DND-41 (cell line): Measurements from ENCODE around the gene ARHGEF4.

ENCODE experiments used
- ATAC-seq: fragments of 200-7000 bp; cut with Tn5 transposase; 3 replicates; pipeline ENCODE4 v1.9.1; 2021; ENCODE audit warnings: low read depth; ENCODE audit not compliant: insufficient read depth
- DNase-seq: peaks from one replicate; pipeline ENCODE4 v3.0.0-alpha.2; 2020
- H2AFZ ChIP-seq: 2 replicates; pipeline ENCODE4 v1.6.0; 2012; ENCODE audit warnings: low read depth, low read length
- H3K27ac ChIP-seq: 2 replicates; pipeline ENCODE4 v1.5.1; 2012; ENCODE audit warnings: low read length, inconsistent platforms
- H3K27me3 ChIP-seq: fragments of 200-600 bp; sonication (generic); 2 replicates; pipeline ENCODE4 v1.6.0; 2012; ENCODE audit warnings: low read length, mild to moderate bottlenecking, inconsistent platforms; ENCODE audit not compliant: insufficient read depth, poor library complexity
- H3K36me3 ChIP-seq: 2 replicates; pipeline ENCODE4 v1.5.1; 2012; ENCODE audit warnings: low read length, inconsistent platforms; ENCODE audit not compliant: insufficient read depth
- H3K4me1 ChIP-seq: 2 replicates; pipeline ENCODE4 v1.5.1; 2012; ENCODE audit warnings: mild to moderate bottlenecking, low read length; ENCODE audit not compliant: insufficient read depth
- H3K4me2 ChIP-seq: 2 replicates; pipeline ENCODE4 v1.6.0; 2012; ENCODE audit warnings: mild to moderate bottlenecking, moderate library complexity, low read length, inconsistent platforms; ENCODE audit not compliant: insufficient read depth
- H3K4me3 ChIP-seq, 2 experiments: fragments of 200-600 bp in 1 of 2; shearing (Covaris generic) in 1 of 2; 2 replicates each; pipeline ENCODE4 v1.5.1; 2012 to 2016; ENCODE audit warnings: inconsistent platforms in 2 of 2, low read length in 2 of 2, mild to moderate bottlenecking in 2 of 2, low read depth in 1 of 2, moderate library complexity in 1 of 2
- H3K79me2 ChIP-seq: 2 replicates; pipeline ENCODE4 v1.6.0; 2012; ENCODE audit warnings: low read length, inconsistent platforms; ENCODE audit not compliant: insufficient read depth
- H3K9ac ChIP-seq: 2 replicates; pipeline ENCODE4 v1.6.0; 2012; ENCODE audit warnings: low read depth, mild to moderate bottlenecking, inconsistent platforms, low read length, moderate library complexity
- H3K9me3 ChIP-seq: 2 replicates; pipeline ENCODE4 v1.5.1; 2012; ENCODE audit warnings: low read length, moderate library complexity, mild to moderate bottlenecking, inconsistent platforms; ENCODE audit not compliant: insufficient read depth, severe bottlenecking
- H4K20me1 ChIP-seq: 2 replicates; pipeline ENCODE4 v1.6.0; 2012; ENCODE audit warnings: low read length; ENCODE audit not compliant: insufficient read depth
- CTCF ChIP-seq: IDR thresholded peaks from 2 replicates; pipeline ENCODE4 v1.5.1; 2012; ENCODE audit warnings: borderline replicate concordance, low read length, moderate library complexity, mild to moderate bottlenecking; ENCODE audit not compliant: poor library complexity, severe bottlenecking; ENCODE audit errors: extremely low read depth
- EZH2 ChIP-seq: IDR thresholded peaks from 3 replicates; pipeline ENCODE4 v1.6.1; 2012; ENCODE audit warnings: borderline replicate concordance, low read depth, mild to moderate bottlenecking, moderate library complexity, low read length, inconsistent platforms; ENCODE audit not compliant: severe bottlenecking

Gene ARHGEF4

GRCh38 chr2:130930740-130931659 is 94.3 kb downstream of the ARHGEF4 start:
- H3K4me3 ChIP-seq: no peak overlapping the region
- H3K79me2 ChIP-seq: no peaks in the 10 kb centered on the region
- no peaks in the 10 kb centered on the region for H3K4me1 ChIP-seq
- H2AFZ ChIP-seq: no peak overlapping the region
- H3K36me3 ChIP-seq: no peaks in the 10 kb centered on the region
- no peaks in the 10 kb centered on the region for H4K20me1 ChIP-seq
- no peaks in the 10 kb centered on the region for H3K9me3 ChIP-seq
- no peaks in the 10 kb centered on the region for H3K27me3 ChIP-seq
- H3K27ac ChIP-seq: no peak overlapping the region
- H3K9ac ChIP-seq: no peak overlapping the region
- TF ChIP-seq CTCF (no peak), EZH2 (no peak)
- H3K4me2 ChIP-seq: no peak overlapping the region
- DNase-seq (no peak), ATAC-seq (no peak)

GRCh38 chr2:130933501-130933900 is 96.8 kb downstream of the ARHGEF4 start:
- no peaks in the 10 kb centered on the region for H3K4me1 ChIP-seq
- H3K4me2 ChIP-seq: no peak overlapping the region
- no peaks in the 10 kb centered on the region for H3K79me2 ChIP-seq
- H3K9ac ChIP-seq: no peak overlapping the region
- H2AFZ ChIP-seq: no peak overlapping the region
- H3K4me3 ChIP-seq: no peak overlapping the region
- no peaks in the 10 kb centered on the region for H4K20me1 ChIP-seq
- H3K27ac ChIP-seq: no peak overlapping the region
- H3K27me3 ChIP-seq: no peaks in the 10 kb centered on the region
- no peaks in the 10 kb centered on the region for H3K9me3 ChIP-seq
- ATAC-seq: no peak
- H3K36me3 ChIP-seq: no peaks in the 10 kb centered on the region
- no peak for DNase-seq
- TF ChIP-seq EZH2 (no peak), CTCF (no peak)

DNA sequence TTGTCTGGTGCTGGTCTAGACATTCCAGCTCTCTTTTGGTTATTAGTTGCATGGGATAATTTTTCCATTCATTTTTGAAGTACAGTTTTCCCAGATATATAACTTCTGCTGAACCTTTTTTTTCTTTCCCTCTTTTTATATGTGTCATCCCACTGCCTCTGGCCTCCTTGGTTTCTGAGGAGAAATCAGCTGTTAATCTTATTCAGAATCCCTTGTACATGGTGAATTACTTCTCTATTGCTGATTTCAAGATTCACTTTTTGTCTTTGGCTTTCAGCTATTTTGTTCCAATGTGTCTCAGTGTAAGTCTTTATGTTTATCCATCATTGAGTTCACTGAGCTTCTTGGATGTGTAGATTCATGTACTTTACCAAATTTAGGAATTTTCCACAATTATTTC is 99.7 kb downstream of the ARHGEF4 start:
- H3K36me3 ChIP-seq: no peaks in the 10 kb centered on the region
- H4K20me1 ChIP-seq: no peaks in the 10 kb centered on the region
- ATAC-seq (no peak), DNase-seq (no peak)
- no peak overlapping the region for H3K27ac ChIP-seq
- H3K27me3 ChIP-seq: no peaks in the 10 kb centered on the region
- H3K9me3 ChIP-seq: no peaks in the 10 kb centered on the region
- TF ChIP-seq CTCF: no peak
- H3K4me2 ChIP-seq: no peak overlapping the region
- no peak overlapping the region for H3K4me3 ChIP-seq
- no peaks in the 10 kb centered on the region for H3K4me1 ChIP-seq
- H3K9ac ChIP-seq: no peak overlapping the region
- no peaks in the 10 kb centered on the region for H3K79me2 ChIP-seq
- no peak overlapping the region for H2AFZ ChIP-seq
